HL-60 (cell line): Measurements from ENCODE around the gene CALML3.

Experiments used
- DNase-seq, 2 experiments: peaks; one replicate each; pipeline ENCODE4 v3.0.0-alpha.2; 2010 to 2020; ENCODE audit warnings: low read depth in 1 of 2, low spot score in 1 of 2
- H3K27ac ChIP-seq: fragments of 250-450 bp; sonication (Bioruptor Pico); replicated peaks from 2 replicates; pipeline ENCODE4 v1.5.1; 2020; ENCODE audit warnings: mild to moderate bottlenecking, moderate library complexity
- H3K27me3 ChIP-seq: fragments of 250-450 bp; sonication (Bioruptor Pico); 2 replicates; pipeline ENCODE4 v1.5.1; 2021; ENCODE audit warnings: mild to moderate bottlenecking, moderate library complexity; ENCODE audit not compliant: insufficient read depth, poor library complexity, severe bottlenecking
- H3K4me3 ChIP-seq: replicated peaks from 2 replicates; pipeline ENCODE4 v1.5.1; 2011; ENCODE audit warnings: mild to moderate bottlenecking, control low read depth, low read length; ENCODE audit not compliant: insufficient read depth
- CTCF ChIP-seq: IDR thresholded peaks from one replicate; pipeline ENCODE4 v1.5.1; 2011; ENCODE audit warnings: low read length, control low read depth, inconsistent platforms; ENCODE audit not compliant: insufficient read depth
- GABPA ChIP-seq: IDR thresholded peaks from 2 replicates; pipeline ENCODE4 v1.6.1; 2012; ENCODE audit warnings: low read depth
- POLR2AphosphoS5 ChIP-seq: IDR thresholded peaks from 2 replicates; pipeline ENCODE4 v1.6.1; 2012; ENCODE audit warnings: low read depth
- REST ChIP-seq: IDR thresholded peaks from 2 replicates; pipeline ENCODE4 v1.6.1; 2012; ENCODE audit warnings: low read depth; ENCODE audit not compliant: insufficient replicate concordance
- SPI1 ChIP-seq: IDR thresholded peaks from 2 replicates; pipeline ENCODE4 v1.6.1; 2012; ENCODE audit warnings: low read depth, mild to moderate bottlenecking, borderline replicate concordance

The CALML3 gene

GRCh38 chr10:5480162-5480941 is 44.4 kb upstream of the CALML3 start:
- H3K4me3 ChIP-seq: no peak overlapping the region
- no peak for DNase-seq
- no peaks in the 10 kb centered on the region for H3K27me3 ChIP-seq
- no peak overlapping the region for H3K27ac ChIP-seq
- no peak for TF ChIP-seq POLR2AphosphoS5
- no peak for TF ChIP-seq CTCF

GRCh38 chr10:5481121-5481520 is 43.6 kb upstream of the CALML3 start:
- Histone ChIP-seq H3K27ac (no peak overlapping the region), H3K27me3 (no peaks in the 10 kb centered on the region), H3K4me3 (no peak overlapping the region)
- DNase-seq: no peak
- TF ChIP-seq GABPA: no peak
- TF ChIP-seq POLR2AphosphoS5: no peak
- no peak for TF ChIP-seq CTCF
- no peak for TF ChIP-seq SPI1
- no peak for TF ChIP-seq REST

- DNase-seq: no peak
- Histone ChIP-seq H3K27me3 (no peaks in the 10 kb centered on the region), H3K4me3 (no peak overlapping the region), H3K27ac (no peak overlapping the region)
- TF ChIP-seq SPI1: no peak
- TF ChIP-seq POLR2AphosphoS5: no peak
- no peak for TF ChIP-seq GABPA
- TF ChIP-seq CTCF: no peak
- no peak for TF ChIP-seq REST
Measured at GRCh38 chr10:5482016-5482415, 42.7 kb upstream of the CALML3 start.

- Histone ChIP-seq H3K27me3 (no peaks in the 10 kb centered on the region), H3K4me3 (no peak overlapping the region), H3K27ac (no peak overlapping the region)
- TF ChIP-seq SPI1 (no peak), CTCF (no peak), POLR2AphosphoS5 (no peak), REST (no peak), GABPA (no peak)
- no peak for DNase-seq
Measured at GRCh38 chr10:5484205-5484604, 40.6 kb upstream of the CALML3 start.
